GM18868 (cell line): ENCODE data around the gene C10orf90.

Source experiments
- ATAC-seq: cut with Tn5 transposase; IDR thresholded peaks from one replicate; pipeline ENCODE4 v1.9.1; 2021; ENCODE audit warnings: mild to moderate bottlenecking, moderate library complexity; ENCODE audit not compliant: unreplicated experiment

Gene C10orf90

GRCh38 chr10:126586128-126586527 lies 84.4 kb downstream of the C10orf90 start:
- ATAC-seq: no peak

GRCh38 chr10:126585249-126586017 lies 85.1 kb downstream of the C10orf90 start:
- no peak for ATAC-seq

- no peak for ATAC-seq
Observed at GRCh38 chr10:126584836-126585235, 85.7 kb downstream of the C10orf90 start.

- no peak for ATAC-seq
Observed at GRCh38 chr10:126583552-126584200, 86.8 kb downstream of the C10orf90 start.

- ATAC-seq: no peak
Observed at GRCh38 chr10:126581648-126582046, 88.8 kb downstream of the C10orf90 start.

- no peak for ATAC-seq
Observed at GRCh38 chr10:126580873-126581647, 89.4 kb downstream of the C10orf90 start.

- ATAC-seq: no peak
Observed at GRCh38 chr10:126576336-126576735, 94.2 kb downstream of the C10orf90 start.

- no peak for ATAC-seq
Observed at GRCh38 chr10:126570621-126571602, 99.6 kb downstream of the C10orf90 start.

GRCh38 chr10:126570245-126570570 lies 100.3 kb downstream of the C10orf90 start:
- ATAC-seq: no peak

GRCh38 chr10:126569513-126570244 lies 100.8 kb downstream of the C10orf90 start:
- ATAC-seq: no peak

- ATAC-seq: no peak
Observed at GRCh38 chr10:126568809-126569385, 101.6 kb downstream of the C10orf90 start.

GRCh38 chr10:126565871-126566270 lies 104.6 kb downstream of the C10orf90 start:
- no peak for ATAC-seq

- no peak for ATAC-seq
Observed at GRCh38 chr10:126565441-126565840, 105.1 kb downstream of the C10orf90 start.

GRCh38 chr10:126564326-126564888 lies 106.1 kb downstream of the C10orf90 start:
- no peak for ATAC-seq

GRCh38 chr10:126563361-126563760 lies 107.1 kb downstream of the C10orf90 start:
- no peak for ATAC-seq

GRCh38 chr10:126561921-126562680 lies 108.4 kb downstream of the C10orf90 start:
- no peak for ATAC-seq

- ATAC-seq: no peak
Observed at GRCh38 chr10:126561294-126561920, 109.1 kb downstream of the C10orf90 start.

- ATAC-seq: no peak
Observed at GRCh38 chr10:126558881-126559280, 111.6 kb downstream of the C10orf90 start.
